GM23248 (cell line): Measurements from ENCODE around the gene TMEM108.

ENCODE experiments used
- EZH2 ChIP-seq: fragments of 200-600 bp; sonication (generic); IDR thresholded peaks from 2 replicates; pipeline ENCODE4 v1.6.1; 2018; ENCODE audit warnings: antibody characterized with exemption, mild to moderate bottlenecking; ENCODE audit not compliant: insufficient read depth, poor library complexity, severe bottlenecking
- EZH2phosphoT487 ChIP-seq: fragments of 200-600 bp; sonication (generic); IDR thresholded peaks from 2 replicates; pipeline ENCODE4 v1.6.1; 2018; ENCODE audit warnings: antibody characterized with exemption, moderate library complexity, mild to moderate bottlenecking, low read depth; ENCODE audit not compliant: insufficient read depth

- TF ChIP-seq EZH2 (no peak), EZH2phosphoT487 (no peak)
Observed at GRCh38 chr3:133167340-133168024, 129.3 kb downstream of the TMEM108 start.
